ENCODE data around the gene SLC35G1.
A peak's percentile ranks its signal among the peaks of the same experiment; 100 is the strongest.

SLC35G1 gene

GRCh38 chr10:93879273-93879672, 14.5 kb upstream of the SLC35G1 start:
- DNase-seq: no peak

DNA sequence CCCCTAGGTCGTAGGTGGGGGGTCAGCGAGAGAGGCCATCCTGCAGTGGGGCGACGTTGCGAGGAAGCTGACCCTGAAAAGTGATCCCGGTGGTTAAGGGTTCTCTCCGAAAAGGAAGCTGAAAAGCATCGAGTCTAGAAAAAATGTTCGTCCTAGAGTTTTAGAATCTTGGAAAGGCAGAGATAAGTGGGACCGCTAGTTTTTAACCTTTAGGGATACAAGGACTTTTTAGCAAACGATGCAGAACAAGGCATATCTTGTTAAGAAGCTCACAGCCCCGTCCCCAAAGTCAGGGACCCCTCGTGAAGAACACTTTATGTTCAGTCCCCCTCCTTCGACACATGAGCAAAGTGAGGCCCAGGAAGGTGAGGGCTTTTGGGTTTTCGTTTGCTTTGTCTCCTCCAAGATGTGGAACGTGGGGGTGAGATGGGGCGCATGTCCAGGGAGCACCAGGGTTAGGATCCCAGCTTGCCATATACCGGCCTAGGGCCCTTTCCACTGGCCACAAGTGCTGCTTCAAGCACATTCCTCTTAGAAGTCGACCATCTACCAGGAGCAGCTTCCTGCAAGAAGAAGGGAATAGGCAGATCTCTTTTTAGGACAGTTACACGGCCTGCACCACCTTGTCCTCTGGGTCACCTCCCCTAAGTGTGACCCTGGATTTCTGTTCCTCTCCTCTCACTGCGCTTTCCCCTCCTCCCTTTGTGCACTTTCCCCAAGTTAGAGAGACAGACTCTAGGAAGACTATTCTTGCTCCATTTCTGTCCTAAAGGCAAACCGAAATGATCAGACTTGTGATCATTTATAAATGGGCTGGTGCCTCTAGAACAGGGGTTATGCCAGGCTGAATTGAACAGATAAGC, 969 bp downstream of the SLC35G1 start:
- DNase-seq: peak; percentile 33

- DNase-seq: no peak
Measured at GRCh38 chr10:93897070-93897780, 3.4 kb downstream of the SLC35G1 start.

DNA sequence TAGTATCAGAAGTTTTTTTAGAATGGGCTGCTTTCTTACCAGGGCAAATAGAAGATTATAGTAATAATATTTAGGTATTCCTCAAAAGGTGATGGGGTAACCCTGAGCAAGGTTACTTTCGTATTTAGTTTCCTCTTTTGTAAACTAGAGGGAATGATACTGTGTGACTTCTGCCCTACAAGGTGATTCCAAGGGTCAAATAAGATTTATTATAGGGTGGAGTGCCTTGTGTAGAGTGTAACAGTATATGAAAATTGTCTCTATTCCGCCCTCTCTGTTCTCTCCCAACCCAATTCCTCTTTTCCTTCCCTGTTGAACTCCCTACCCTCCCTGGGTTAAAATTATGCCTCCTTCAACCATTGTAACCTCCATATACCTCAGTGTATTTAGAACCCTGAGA, 5.3 kb downstream of the SLC35G1 start:
- DNase-seq: no peak

- DNase-seq: no peak
Measured at GRCh38 chr10:93903051-93903450, 9.3 kb downstream of the SLC35G1 start.

DNA sequence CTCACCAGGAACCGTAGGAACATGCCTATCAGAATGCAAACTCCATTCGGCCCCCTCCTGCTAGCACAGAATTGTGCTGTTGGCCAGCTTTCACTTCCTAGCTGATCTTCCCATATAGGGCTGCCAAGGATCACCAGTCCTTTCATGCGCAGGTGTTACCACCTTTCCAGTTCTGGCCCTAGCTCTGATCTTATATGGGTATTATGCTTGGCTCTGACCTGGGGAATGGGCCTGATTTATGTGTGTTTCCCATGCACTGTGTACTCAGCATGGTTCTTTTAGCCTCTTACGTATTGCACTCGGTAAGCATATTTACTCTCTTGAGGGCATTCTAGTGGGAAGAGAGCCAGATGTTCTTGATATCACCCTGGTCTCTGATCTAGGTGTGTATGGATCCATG, 11.1 kb downstream of the SLC35G1 start:
- DNase-seq: no peak

- DNase-seq: no peak
Measured at GRCh38 chr10:93907059-93907458, 13.3 kb downstream of the SLC35G1 start.

- DNase-seq: no peak
Measured at GRCh38 chr10:93911866-93912265, 18.1 kb downstream of the SLC35G1 start.

- no peak for DNase-seq
Measured at GRCh38 chr10:93912444-93912843, 18.7 kb downstream of the SLC35G1 start.

DNA sequence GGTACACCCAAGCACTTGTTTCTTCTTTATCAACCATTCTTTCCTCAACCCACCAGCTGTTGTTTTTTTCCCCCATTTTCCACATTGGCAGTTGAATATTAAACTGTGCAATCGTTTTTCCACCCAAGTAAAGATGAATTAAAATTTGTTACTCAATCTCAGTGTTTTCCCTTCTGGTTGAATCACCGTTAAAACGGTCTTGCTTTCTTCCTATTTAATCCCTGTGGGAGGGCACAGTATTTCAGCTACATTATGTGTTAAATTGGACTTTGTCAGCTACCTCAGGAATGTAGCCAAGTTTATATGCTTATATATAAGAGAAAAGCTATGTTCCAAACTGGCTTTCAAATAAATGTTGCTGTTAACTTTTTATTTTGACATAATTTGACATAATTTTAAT, 19.9 kb downstream of the SLC35G1 start:
- DNase-seq: no peak

DNA sequence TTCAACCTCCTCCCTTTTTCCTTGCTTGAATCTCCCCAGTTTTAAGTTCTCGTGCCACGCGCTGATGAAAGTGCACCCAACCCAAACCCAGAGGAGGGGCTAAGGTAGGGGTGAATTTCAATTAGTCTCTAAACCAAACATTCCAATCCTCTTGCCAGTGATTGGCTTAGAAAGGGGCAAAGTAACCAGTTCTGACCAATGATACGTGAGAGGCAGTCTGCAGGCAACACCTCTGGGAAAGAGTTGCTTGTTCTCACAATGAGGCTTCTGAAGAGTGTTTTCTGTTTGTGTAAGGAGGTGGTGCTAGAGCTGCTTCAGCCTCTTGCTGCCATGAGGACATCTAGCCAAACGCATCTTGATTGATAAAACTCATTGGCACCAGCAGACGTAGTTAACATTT, 21.8 kb downstream of the SLC35G1 start:
- no peak for DNase-seq

DNA sequence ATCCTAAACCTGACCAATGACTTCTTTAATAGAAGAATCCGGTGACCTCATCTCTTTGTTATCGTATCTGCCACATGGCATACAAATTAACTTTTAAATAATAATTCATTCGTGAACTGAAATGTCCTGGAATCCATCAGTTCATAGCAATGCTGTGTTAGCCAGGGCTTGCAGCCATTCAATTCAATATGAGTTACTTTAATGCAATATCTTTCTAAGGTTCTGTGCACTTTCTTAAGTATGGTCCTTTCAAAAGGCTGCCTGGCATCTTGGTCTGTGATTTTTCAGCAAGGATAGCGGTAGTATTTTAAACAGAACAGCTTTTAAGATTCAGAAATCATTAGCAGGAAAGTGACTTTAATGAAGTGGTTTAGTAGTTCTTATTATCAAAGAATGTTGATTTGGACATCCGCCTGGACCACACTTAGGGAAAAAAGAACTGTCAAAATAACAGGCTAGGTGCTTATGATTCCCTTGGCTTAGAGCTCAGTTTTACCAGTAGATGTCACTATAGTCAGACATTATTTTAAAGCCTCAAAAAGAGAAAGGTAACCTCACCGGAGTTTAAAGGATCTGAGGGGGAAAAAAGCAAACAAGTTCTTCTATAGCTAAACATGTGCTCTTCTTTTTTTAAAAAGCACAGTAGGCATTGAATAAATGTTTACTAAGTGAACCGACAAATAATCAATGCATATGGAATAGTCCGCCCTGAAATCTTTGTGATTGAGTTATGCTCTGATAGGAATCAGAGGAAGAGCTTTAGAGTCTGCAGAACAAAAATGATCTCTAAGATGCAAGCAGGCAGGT, 22.7 kb downstream of the SLC35G1 start:
- peak; percentile 24 for DNase-seq

- DNase-seq: no peak
Measured at GRCh38 chr10:93917064-93917391, 23.2 kb downstream of the SLC35G1 start.

DNA sequence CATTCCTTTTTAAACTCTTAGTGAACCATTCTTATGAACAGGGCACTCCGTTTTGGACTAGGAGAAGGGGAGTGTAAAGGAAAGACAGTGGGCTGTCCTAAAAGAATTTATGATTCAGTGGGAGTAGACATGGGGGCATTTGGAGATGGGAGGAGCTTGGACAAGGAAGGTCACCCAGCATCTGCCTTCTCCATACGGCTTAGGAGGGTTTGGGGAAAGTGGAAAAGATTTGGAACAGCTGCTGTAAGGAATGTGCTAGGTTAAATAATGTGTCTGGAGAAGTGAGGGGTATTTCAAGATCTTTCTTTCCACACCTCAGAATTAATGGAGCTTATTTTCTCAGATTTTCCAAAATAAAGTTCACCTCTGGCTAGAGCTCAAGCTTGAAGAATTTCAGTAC, 24.0 kb downstream of the SLC35G1 start:
- no peak for DNase-seq

DNA sequence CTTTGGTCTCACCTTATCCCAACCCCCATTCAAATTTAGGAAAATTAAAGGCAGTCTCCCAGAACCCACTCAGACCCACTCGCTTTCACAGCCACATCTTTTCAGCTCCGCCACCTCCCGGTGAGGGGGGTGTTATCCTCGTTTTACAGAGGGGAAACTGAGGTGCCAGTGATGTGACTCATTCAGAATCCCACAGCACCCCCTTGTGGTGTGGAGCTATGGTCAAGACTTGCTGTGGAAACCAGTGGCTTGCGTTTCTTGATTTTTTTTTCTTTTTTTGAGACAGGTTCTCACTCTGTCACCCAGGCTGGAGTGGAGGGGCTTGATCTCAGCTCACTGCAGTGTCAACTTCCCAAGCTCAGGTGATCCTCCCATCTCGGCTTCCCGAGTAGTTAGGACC, 27.6 kb downstream of the SLC35G1 start:
- peak; percentile 60 for DNase-seq

GRCh38 chr10:93926613-93927012, 32.8 kb downstream of the SLC35G1 start:
- no peak for DNase-seq

DNA sequence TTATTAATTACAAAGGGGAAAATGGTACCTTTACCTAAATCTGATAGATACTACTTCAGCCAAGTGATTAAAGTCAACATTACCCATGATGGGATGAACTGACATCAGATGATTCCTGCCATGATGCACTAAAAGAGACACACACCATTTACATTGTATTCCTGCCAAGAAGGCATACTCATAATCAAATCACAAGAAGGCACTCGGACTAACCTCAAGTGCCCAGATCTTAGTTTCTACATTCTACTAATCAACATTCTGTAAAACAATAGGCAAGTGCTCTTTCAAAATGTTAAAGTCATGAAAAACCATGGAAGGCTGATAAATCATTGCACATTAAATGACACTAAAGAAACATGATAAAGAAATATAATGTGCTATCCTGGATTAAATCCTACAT, 44.4 kb downstream of the SLC35G1 start:
- no peak for DNase-seq

DNA sequence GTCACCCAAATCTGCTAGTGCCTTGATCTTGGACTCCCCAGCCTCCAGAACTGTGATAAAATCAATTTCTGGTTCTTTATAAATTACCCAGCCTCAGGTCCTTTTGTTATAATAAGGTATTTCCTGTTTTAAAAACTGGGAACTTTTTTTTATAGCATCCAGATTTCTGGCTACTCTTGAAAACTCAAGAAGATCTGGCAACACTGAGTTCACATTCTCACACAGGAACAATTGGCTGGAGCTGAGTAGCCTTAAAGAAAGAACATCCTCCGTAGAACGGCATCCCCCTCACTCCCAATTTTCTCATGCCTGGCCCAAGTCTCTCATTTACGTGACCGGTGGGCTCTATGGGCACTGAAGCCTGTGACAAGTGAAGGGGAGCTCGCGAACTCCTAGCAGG, 47.1 kb downstream of the SLC35G1 start:
- DNase-seq: no peak

- DNase-seq: no peak
Measured at GRCh38 chr10:93941606-93942005, 47.8 kb downstream of the SLC35G1 start.

DNA sequence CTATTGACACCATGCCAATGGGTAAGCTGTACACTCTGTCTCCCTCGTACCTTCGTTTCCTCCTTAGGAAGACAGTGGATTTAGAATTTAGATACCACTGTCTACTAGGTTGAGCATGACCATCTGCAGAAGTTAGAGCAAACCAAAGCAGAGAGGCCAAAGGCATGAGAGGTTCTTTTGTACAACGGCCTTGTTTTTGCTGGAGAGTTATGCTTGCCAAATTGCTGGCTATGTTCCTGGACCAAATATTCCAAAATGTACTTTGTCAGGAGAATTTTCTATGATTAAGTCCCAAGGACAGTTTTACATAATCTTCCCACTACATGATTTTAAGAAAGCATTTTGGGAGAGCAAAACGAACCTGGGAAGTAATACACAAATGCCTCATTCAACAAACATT, 52.0 kb downstream of the SLC35G1 start:
- no peak for DNase-seq

DNA sequence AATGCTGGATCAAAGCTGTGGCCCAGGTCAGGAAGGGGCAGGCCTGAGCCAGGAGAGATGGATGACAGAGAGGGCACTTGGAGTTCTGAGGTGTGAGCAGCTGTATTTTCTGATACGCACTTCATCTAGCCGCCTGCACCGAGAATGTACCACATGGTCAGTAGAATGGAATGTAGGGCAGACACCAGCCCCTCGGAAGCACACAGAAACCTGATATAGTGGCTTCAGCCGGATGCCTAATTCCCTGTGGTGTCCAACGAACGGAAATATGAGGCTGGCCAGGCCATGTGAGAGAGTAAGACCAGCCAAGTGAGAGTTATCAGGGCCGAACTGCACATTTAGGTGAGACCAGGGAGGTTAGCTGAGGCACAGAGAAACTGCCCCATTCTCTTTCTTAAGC, 53.3 kb downstream of the SLC35G1 start:
- DNase-seq: no peak

GRCh38 chr10:93947524-93947923, 53.7 kb downstream of the SLC35G1 start:
- DNase-seq: peak; percentile 12

GRCh38 chr10:93951905-93952304, 58.1 kb downstream of the SLC35G1 start:
- DNase-seq: no peak
